ENCODE data around the gene TGM3. TPM values are rescaled to one million over a fixed set of nuclear protein-coding genes. Genes with fewer than 3 reads are reported as not detected.
A peak's percentile ranks its signal among the peaks of the same experiment; 100 is the strongest.

Gene TGM3
- total RNA-seq, 2 donors from 2014 or later = not detected

GRCh38 chr20:2323051-2323450 lies 27.2 kb downstream of the TGM3 start:
- no peak for DNase-seq
- Mint-ChIP-seq H3K4me1 (no peaks in the 10 kb centered on the region), H3K27ac (no peak overlapping the region), H3K4me3 (no peak overlapping the region), H3K36me3 (ENCODE audit: low read depth) (peaks cover 7% of the 10 kb centered on the region), H3K27me3 (peaks cover 56% of the 10 kb centered on the region)
- no peak for ATAC-seq
- no peaks in the 10 kb centered on the region for H3K9me3 ChIP-seq (ENCODE audit: control insufficient read depth, low read length, poor library complexity, severe bottlenecking)

- Mint-ChIP-seq H3K27ac (no peak overlapping the region), H3K4me1 (no peaks in the 10 kb centered on the region), H3K36me3 (ENCODE audit: low read depth) (peaks cover 7% of the 10 kb centered on the region), H3K4me3 (no peak overlapping the region), H3K27me3 (peaks cover 65% of the 10 kb centered on the region)
- H3K9me3 ChIP-seq (ENCODE audit: control insufficient read depth, low read length, poor library complexity, severe bottlenecking) = no peaks in the 10 kb centered on the region
- no peak for ATAC-seq
- DNase-seq = no peak
Measured at GRCh38 chr20:2326046-2326445, 30.2 kb downstream of the TGM3 start.

GRCh38 chr20:2327620-2328555 lies 32.1 kb downstream of the TGM3 start:
- H3K9me3 ChIP-seq (ENCODE audit: control insufficient read depth, low read length, poor library complexity, severe bottlenecking) = no peaks in the 10 kb centered on the region
- ATAC-seq = no peak
- H3K36me3 Mint-ChIP-seq (ENCODE audit: low read depth) = peaks cover 7% of the 10 kb centered on the region
- no peak overlapping the region for H3K4me3 Mint-ChIP-seq
- DNase-seq = no peak
- H3K27me3 Mint-ChIP-seq = peaks cover 70% of the 10 kb centered on the region
- no peaks in the 10 kb centered on the region for H3K4me1 Mint-ChIP-seq
- peak overlapping the region; percentile 27 for H3K27ac Mint-ChIP-seq

GRCh38 chr20:2329286-2329685 lies 33.5 kb downstream of the TGM3 start:
- no peak for ATAC-seq

GRCh38 chr20:2330090-2330695 lies 34.4 kb downstream of the TGM3 start:
- Mint-ChIP-seq H3K4me1 (no peaks in the 10 kb centered on the region), H3K27ac (no peak overlapping the region)
- ATAC-seq = no peak

More at GRCh38 chr20:2329286-2329685, 33.5 kb downstream of the TGM3 start:
- DNase-seq = no peak
- Mint-ChIP-seq H3K27ac (no peak overlapping the region), H3K27me3 (peaks cover 66% of the 10 kb centered on the region), H3K36me3 (ENCODE audit: low read depth) (peaks cover 7% of the 10 kb centered on the region), H3K4me1 (no peaks in the 10 kb centered on the region), H3K4me3 (peak overlapping the region; percentile 61)
- no peaks in the 10 kb centered on the region for H3K9me3 ChIP-seq (ENCODE audit: control insufficient read depth, low read length, poor library complexity, severe bottlenecking)

GRCh38 chr20:2331106-2331505 lies 35.3 kb downstream of the TGM3 start:
- ATAC-seq (no peak), DNase-seq (no peak)
- Mint-ChIP-seq H3K4me1 (no peaks in the 10 kb centered on the region), H3K27me3 (peaks cover 48% of the 10 kb centered on the region), H3K36me3 (ENCODE audit: low read depth) (peaks cover 2% of the 10 kb centered on the region), H3K4me3 (no peak overlapping the region), H3K27ac (no peak overlapping the region)
- no peaks in the 10 kb centered on the region for H3K9me3 ChIP-seq (ENCODE audit: control insufficient read depth, low read length, poor library complexity, severe bottlenecking)

More at GRCh38 chr20:2330090-2330695, 34.4 kb downstream of the TGM3 start:
- H3K4me3 Mint-ChIP-seq = no peak overlapping the region
- peaks cover 3% of the 10 kb centered on the region for H3K36me3 Mint-ChIP-seq (ENCODE audit: low read depth)
- DNase-seq = no peak
- H3K9me3 ChIP-seq (ENCODE audit: control insufficient read depth, low read length, poor library complexity, severe bottlenecking) = no peaks in the 10 kb centered on the region
- H3K27me3 Mint-ChIP-seq = peaks cover 57% of the 10 kb centered on the region

- Mint-ChIP-seq H3K4me1 (no peaks in the 10 kb centered on the region), H3K4me3 (no peak overlapping the region), H3K27me3 (peaks cover 39% of the 10 kb centered on the region), H3K36me3 (ENCODE audit: low read depth) (no peaks in the 10 kb centered on the region), H3K27ac (no peak overlapping the region)
- no peaks in the 10 kb centered on the region for H3K9me3 ChIP-seq (ENCODE audit: control insufficient read depth, low read length, poor library complexity, severe bottlenecking)
- DNase-seq (no peak), ATAC-seq (no peak)
Measured at GRCh38 chr20:2331901-2332565, 36.2 kb downstream of the TGM3 start.

- no peaks in the 10 kb centered on the region for H3K9me3 ChIP-seq (ENCODE audit: control insufficient read depth, low read length, poor library complexity, severe bottlenecking)
- no peak overlapping the region for H3K4me3 Mint-ChIP-seq
- no peak for DNase-seq
- H3K27me3 Mint-ChIP-seq = peaks cover 32% of the 10 kb centered on the region
- peaks cover 2% of the 10 kb centered on the region for H3K4me1 Mint-ChIP-seq
- no peak for ATAC-seq
- H3K36me3 Mint-ChIP-seq (ENCODE audit: low read depth) = peaks cover 2% of the 10 kb centered on the region
- H3K27ac Mint-ChIP-seq = no peak overlapping the region
Measured at GRCh38 chr20:2332711-2333110, 36.9 kb downstream of the TGM3 start.

GRCh38 chr20:2333821-2334220 lies 38.0 kb downstream of the TGM3 start:
- Mint-ChIP-seq H3K36me3 (ENCODE audit: low read depth) (peaks cover 2% of the 10 kb centered on the region), H3K27me3 (peaks cover 24% of the 10 kb centered on the region), H3K4me1 (peaks cover 2% of the 10 kb centered on the region), H3K4me3 (no peak overlapping the region), H3K27ac (no peak overlapping the region)
- no peak for DNase-seq
- no peaks in the 10 kb centered on the region for H3K9me3 ChIP-seq (ENCODE audit: control insufficient read depth, low read length, poor library complexity, severe bottlenecking)
- no peak for ATAC-seq

GRCh38 chr20:2335096-2335870 lies 39.5 kb downstream of the TGM3 start:
- H3K4me3 Mint-ChIP-seq = no peak overlapping the region
- H3K36me3 Mint-ChIP-seq (ENCODE audit: low read depth) = peaks cover 2% of the 10 kb centered on the region
- no peak overlapping the region for H3K27ac Mint-ChIP-seq
- no peak for ATAC-seq
- H3K9me3 ChIP-seq (ENCODE audit: control insufficient read depth, low read length, poor library complexity, severe bottlenecking) = no peaks in the 10 kb centered on the region
- H3K4me1 Mint-ChIP-seq = peaks cover 2% of the 10 kb centered on the region
- peaks cover 16% of the 10 kb centered on the region for H3K27me3 Mint-ChIP-seq
- no peak for DNase-seq

GRCh38 chr20:2336471-2336870 lies 40.7 kb downstream of the TGM3 start:
- Mint-ChIP-seq H3K27ac (no peak overlapping the region), H3K4me1 (peaks cover 2% of the 10 kb centered on the region), H3K36me3 (ENCODE audit: low read depth) (peaks cover 2% of the 10 kb centered on the region), H3K4me3 (no peak overlapping the region), H3K27me3 (peaks cover 24% of the 10 kb centered on the region)
- H3K9me3 ChIP-seq (ENCODE audit: control insufficient read depth, low read length, poor library complexity, severe bottlenecking) = no peaks in the 10 kb centered on the region
- ATAC-seq = no peak
- no peak for DNase-seq

- H3K27ac Mint-ChIP-seq = no peak overlapping the region
- DNase-seq (no peak), ATAC-seq (no peak)
- H3K36me3 Mint-ChIP-seq (ENCODE audit: low read depth) = peaks cover 2% of the 10 kb centered on the region
- peaks cover 2% of the 10 kb centered on the region for H3K4me1 Mint-ChIP-seq
- H3K27me3 Mint-ChIP-seq = peaks cover 31% of the 10 kb centered on the region
- no peak overlapping the region for H3K4me3 Mint-ChIP-seq
- no peaks in the 10 kb centered on the region for H3K9me3 ChIP-seq (ENCODE audit: control insufficient read depth, low read length, poor library complexity, severe bottlenecking)
Measured at GRCh38 chr20:2337142-2337541, 41.3 kb downstream of the TGM3 start.
